ENCODE data around the gene RRAGD.

- TF ChIP-seq CTCF (IDR thresholded peaks at IDR 0.05; ENCODE audit: low read depth, low read length, missing input control) (no peak), YY1 (IDR thresholded peaks at IDR 0.05) (no peak), TAF1 (conservative IDR thresholded peaks at IDR 0.05) (no peak), MAX (IDR thresholded peaks at IDR 0.05) (no peak), HNF4A (conservative IDR thresholded peaks at IDR 0.05) (no peak), RAD21 (IDR thresholded peaks at IDR 0.05) (no peak), RXRA (IDR thresholded peaks at IDR 0.05) (no peak), JUND (IDR thresholded peaks at IDR 0.05) (no peak), ZBTB33 (IDR thresholded peaks at IDR 0.05) (no peak), SP1 (IDR thresholded peaks at IDR 0.05) (no peak), ATF3 (IDR thresholded peaks at IDR 0.05) (no peak), GABPA (IDR thresholded peaks at IDR 0.05 in 1 of 2, conservative IDR thresholded peaks at IDR 0.05 in 1 of 2) (no peak), EGR1 (IDR thresholded peaks at IDR 0.05; ENCODE audit: low read depth in 2 of 2) (no peak)
These were observed 76.9 kb downstream of the RRAGD start for GRCh38 chr6:89335164-89335563.

All from liver (tissue), 3 donors.